GM23338 (cell line): ENCODE data around the gene MSANTD4.

Source experiments
- EZH2 ChIP-seq: fragments of 200-600 bp; sonication (generic); IDR thresholded peaks from one replicate; pipeline ENCODE4 v1.8.0; 2017; ENCODE audit warnings: antibody characterized with exemption, mild to moderate bottlenecking, low read depth; ENCODE audit not compliant: unreplicated experiment
- TF ChIP-seq, protein P1 (sequence below), 2 experiments: fragments of 200-600 bp in 1 of 2; sonication (generic) in 1 of 2; conservative IDR thresholded peaks; 2 replicates each; pipeline versions ENCODE4 v1.5.1 to v1.6.1; 2016 to 2017; ENCODE audit warnings: antibody characterized with exemption in 2 of 2, low read depth in 2 of 2, mild to moderate bottlenecking in 2 of 2, moderate library complexity in 1 of 2

GRCh38 chr11:106030609-106031008 is 8.6 kb upstream of the MSANTD4 start:
- TF ChIP-seq, protein P1, sequence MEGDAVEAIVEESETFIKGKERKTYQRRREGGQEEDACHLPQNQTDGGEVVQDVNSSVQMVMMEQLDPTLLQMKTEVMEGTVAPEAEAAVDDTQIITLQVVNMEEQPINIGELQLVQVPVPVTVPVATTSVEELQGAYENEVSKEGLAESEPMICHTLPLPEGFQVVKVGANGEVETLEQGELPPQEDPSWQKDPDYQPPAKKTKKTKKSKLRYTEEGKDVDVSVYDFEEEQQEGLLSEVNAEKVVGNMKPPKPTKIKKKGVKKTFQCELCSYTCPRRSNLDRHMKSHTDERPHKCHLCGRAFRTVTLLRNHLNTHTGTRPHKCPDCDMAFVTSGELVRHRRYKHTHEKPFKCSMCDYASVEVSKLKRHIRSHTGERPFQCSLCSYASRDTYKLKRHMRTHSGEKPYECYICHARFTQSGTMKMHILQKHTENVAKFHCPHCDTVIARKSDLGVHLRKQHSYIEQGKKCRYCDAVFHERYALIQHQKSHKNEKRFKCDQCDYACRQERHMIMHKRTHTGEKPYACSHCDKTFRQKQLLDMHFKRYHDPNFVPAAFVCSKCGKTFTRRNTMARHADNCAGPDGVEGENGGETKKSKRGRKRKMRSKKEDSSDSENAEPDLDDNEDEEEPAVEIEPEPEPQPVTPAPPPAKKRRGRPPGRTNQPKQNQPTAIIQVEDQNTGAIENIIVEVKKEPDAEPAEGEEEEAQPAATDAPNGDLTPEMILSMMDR (conservative IDR thresholded peaks at IDR 0.05; ENCODE audit: low read depth in 2 of 2) = no peak
- TF ChIP-seq EZH2 = no peak
